ENCODE results near the gene UBAC1. TPM values are rescaled to one million over a fixed set of nuclear protein-coding genes. Genes with fewer than 3 reads are reported as not detected.
A peak's percentile ranks its signal among the peaks of the same experiment; 100 is the strongest.

Gene UBAC1
- total RNA-seq, 1 donor from 2014 or later = 36.0 TPM

DNA sequence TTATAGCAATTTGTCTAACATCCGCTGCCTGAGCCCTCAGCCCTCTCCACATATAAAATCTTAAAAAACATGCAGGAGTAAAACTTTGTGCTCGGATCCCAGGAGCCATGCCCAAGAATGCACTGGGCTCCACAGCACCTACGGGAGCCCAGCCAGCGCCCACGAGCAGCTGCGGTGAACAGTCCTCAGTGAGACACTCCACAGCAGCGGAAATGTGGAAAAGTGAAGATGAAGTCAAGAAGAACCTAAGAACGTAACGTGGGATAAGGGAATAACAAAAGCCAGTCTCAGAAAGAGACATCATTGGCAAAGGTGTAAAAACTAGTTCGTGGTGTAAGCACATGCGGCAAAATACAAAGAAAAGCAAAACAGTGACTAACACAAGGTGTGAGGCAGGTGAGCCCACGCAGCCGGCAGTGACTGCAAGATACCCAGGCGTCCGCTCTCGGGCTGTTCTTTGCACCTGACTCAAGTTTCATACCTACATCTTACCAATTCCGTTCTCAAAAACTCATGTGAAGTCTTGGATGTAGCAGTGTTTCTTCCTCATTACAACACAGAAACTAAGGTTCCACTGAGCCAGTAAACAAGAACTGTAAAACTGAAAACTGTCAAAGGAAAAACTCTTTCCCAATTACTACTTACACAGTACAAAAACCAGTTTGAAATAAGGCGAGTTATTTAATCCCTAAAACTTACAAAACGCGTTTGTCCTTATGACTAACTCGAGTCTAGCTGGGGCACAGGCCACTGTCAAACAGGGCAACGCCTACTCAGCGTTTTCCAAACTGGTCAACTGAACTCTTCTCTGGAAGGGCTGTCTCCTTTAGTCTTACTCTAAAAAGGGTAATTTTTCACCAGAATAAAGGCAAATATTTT is 55.6 kb downstream of the UBAC1 start:
- Mint-ChIP-seq H3K9me3 (ENCODE audit: low read depth) (peaks cover 12% of the 10 kb centered on the region), H3K27me3 (ENCODE audit: low read depth) (no peaks in the 10 kb centered on the region), H3K27ac (ENCODE audit: unreplicated experiment) (peak overlapping the region; percentile 78), H3K36me3 (ENCODE audit: low read depth) (peaks cover 16% of the 10 kb centered on the region), H3K4me3 (ENCODE audit: unreplicated experiment) (peak overlapping the region; percentile 66), H3K4me1 (ENCODE audit: low read depth) (peaks cover 56% of the 10 kb centered on the region)
- DNase-seq (ENCODE audit: low spot score) = peak; percentile 36
- TF ChIP-seq, protein P1, sequence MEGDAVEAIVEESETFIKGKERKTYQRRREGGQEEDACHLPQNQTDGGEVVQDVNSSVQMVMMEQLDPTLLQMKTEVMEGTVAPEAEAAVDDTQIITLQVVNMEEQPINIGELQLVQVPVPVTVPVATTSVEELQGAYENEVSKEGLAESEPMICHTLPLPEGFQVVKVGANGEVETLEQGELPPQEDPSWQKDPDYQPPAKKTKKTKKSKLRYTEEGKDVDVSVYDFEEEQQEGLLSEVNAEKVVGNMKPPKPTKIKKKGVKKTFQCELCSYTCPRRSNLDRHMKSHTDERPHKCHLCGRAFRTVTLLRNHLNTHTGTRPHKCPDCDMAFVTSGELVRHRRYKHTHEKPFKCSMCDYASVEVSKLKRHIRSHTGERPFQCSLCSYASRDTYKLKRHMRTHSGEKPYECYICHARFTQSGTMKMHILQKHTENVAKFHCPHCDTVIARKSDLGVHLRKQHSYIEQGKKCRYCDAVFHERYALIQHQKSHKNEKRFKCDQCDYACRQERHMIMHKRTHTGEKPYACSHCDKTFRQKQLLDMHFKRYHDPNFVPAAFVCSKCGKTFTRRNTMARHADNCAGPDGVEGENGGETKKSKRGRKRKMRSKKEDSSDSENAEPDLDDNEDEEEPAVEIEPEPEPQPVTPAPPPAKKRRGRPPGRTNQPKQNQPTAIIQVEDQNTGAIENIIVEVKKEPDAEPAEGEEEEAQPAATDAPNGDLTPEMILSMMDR (IDR thresholded peaks at IDR 0.05) = no peak

DNA sequence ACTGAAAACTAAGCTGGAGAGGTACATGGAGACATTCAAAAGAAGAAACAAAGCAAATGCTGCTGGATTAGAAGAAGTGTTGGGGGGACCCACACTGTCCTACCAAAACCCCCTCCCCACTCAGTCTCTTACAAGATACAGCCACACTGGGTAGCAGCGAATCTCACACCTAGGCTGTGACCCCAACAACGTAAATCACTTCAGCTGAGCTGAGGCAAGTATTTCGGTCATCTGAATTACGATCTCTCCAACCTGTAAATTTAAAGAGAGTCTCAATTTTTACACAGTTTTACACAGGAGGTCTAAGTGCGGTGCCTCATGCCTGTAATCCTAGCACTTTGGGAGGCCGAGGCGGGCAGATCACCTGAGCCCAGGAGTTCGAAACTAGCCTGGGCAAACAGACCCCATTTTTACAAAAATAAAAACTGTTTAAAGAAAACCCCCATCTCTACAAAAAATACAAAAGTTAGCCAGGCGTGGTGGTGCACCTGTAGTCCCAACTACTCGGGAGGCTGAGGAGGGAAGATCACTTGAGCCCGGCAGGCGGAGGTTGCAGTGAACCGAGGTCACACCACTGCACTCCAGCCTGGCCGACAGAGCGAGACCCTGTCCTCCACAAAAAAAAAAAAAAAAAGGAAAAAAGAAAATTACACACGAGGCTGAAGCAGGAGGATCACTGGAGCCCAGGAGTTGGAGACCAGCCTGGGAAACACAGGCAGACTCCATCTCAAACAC is 57.2 kb downstream of the UBAC1 start:
- H3K27me3 Mint-ChIP-seq (ENCODE audit: low read depth) = no peaks in the 10 kb centered on the region
- peaks cover 6% of the 10 kb centered on the region for H3K36me3 Mint-ChIP-seq (ENCODE audit: low read depth)
- H3K4me1 Mint-ChIP-seq (ENCODE audit: low read depth) = peaks cover 44% of the 10 kb centered on the region
- peaks cover 6% of the 10 kb centered on the region for H3K9me3 Mint-ChIP-seq (ENCODE audit: low read depth)
- DNase-seq (ENCODE audit: low spot score) = peak; percentile 32
- H3K27ac Mint-ChIP-seq (ENCODE audit: unreplicated experiment) = no peak overlapping the region
- H3K4me3 Mint-ChIP-seq (ENCODE audit: unreplicated experiment) = no peak overlapping the region
- TF ChIP-seq, protein P1 (IDR thresholded peaks at IDR 0.05) = no peak

DNA sequence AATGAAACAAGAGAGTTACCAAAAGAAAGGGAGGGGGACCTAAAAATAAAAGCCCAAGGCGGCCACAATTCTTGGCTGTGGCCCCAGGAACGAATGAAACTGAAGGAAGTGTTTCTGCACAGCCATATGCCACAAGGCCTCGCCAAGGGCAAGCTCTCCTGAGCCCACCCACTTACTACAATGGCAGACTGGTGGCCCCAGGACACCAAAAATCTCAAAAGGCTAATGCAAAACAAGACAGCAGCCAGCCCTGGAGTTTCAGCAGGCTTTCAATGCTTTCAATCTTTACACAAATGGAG is 57.9 kb downstream of the UBAC1 start:
- TF ChIP-seq, protein P1 (IDR thresholded peaks at IDR 0.05) = no peak
- Mint-ChIP-seq H3K4me3 (ENCODE audit: unreplicated experiment) (no peak overlapping the region), H3K9me3 (ENCODE audit: low read depth) (peaks cover 3% of the 10 kb centered on the region), H3K27ac (ENCODE audit: unreplicated experiment) (no peak overlapping the region), H3K4me1 (ENCODE audit: low read depth) (peaks cover 41% of the 10 kb centered on the region), H3K36me3 (ENCODE audit: low read depth) (peaks cover 2% of the 10 kb centered on the region), H3K27me3 (ENCODE audit: low read depth) (no peaks in the 10 kb centered on the region)
- no peak for DNase-seq (ENCODE audit: low spot score)

DNA sequence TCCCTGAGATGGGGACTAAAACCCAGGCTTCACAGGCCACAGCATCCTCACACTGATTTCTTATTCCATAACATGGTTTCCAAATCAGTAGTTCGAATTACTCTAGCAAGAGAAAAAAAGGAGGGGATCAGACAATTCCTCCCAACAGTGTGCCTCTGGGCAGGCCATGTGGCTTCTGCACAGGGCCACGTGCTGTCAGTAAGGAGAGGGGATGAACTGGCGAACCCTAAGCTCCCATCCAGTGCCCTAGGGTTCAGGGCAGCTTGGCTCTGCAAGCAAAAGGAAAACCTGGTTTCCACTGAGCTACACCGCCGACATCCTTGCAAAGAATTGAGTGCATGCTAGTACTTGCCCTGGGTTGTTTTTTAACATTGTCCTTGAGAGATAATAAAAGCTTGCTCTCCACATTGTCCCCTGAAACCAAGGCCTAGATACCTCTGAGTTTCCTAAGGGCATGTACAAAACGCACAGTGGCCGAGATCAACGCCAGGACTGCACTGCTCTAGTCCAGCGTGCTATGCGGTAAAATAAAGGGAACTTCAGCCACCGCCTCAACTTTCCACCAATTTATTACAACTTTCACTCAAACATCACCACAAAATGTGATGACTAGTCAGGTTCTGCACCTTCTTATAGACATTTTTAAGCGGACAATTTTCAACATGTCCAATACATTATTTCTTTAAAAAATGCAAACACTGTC is 58.4 kb downstream of the UBAC1 start:
- Mint-ChIP-seq H3K27me3 (ENCODE audit: low read depth) (no peaks in the 10 kb centered on the region), H3K9me3 (ENCODE audit: low read depth) (peaks cover 3% of the 10 kb centered on the region), H3K4me1 (ENCODE audit: low read depth) (peaks cover 41% of the 10 kb centered on the region), H3K36me3 (ENCODE audit: low read depth) (peaks cover 2% of the 10 kb centered on the region), H3K27ac (ENCODE audit: unreplicated experiment) (no peak overlapping the region), H3K4me3 (ENCODE audit: unreplicated experiment) (no peak overlapping the region)
- TF ChIP-seq, protein P1 (IDR thresholded peaks at IDR 0.05) = no peak
- DNase-seq (ENCODE audit: low spot score) = no peak

DNA sequence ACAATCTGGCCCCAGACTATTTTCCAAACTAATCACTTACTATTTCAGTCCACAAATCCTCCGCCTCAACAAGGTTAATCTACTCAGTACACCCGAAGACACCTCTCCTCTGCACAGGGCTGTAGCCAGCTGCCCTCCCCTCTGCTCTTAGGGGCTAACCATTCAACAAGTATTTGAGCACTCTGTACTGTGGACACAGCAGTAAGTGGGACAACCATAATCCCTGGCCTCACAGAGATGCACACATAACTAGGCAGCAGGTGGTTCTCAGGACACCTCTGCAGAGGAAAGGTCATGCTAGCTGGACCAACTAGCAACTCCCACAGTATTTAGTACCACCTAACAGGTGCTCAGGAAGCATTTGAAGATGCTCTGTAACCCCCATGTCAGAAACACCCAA is 59.3 kb downstream of the UBAC1 start:
- H3K27ac Mint-ChIP-seq (ENCODE audit: unreplicated experiment) = no peak overlapping the region

More for the DNA sequence above, 59.3 kb downstream of the UBAC1 start:
- no peak for DNase-seq (ENCODE audit: low spot score)
- Mint-ChIP-seq H3K27me3 (ENCODE audit: low read depth) (no peaks in the 10 kb centered on the region), H3K36me3 (ENCODE audit: low read depth) (peaks cover 2% of the 10 kb centered on the region), H3K4me3 (ENCODE audit: unreplicated experiment) (no peak overlapping the region), H3K9me3 (ENCODE audit: low read depth) (peaks cover 3% of the 10 kb centered on the region), H3K4me1 (ENCODE audit: low read depth) (peaks cover 41% of the 10 kb centered on the region)
- TF ChIP-seq, protein P1 (IDR thresholded peaks at IDR 0.05) = no peak

All from chondrocyte (in vitro differentiated cells).